ENCODE measurements around the gene ZNF839.
"Not testable (repeated sequence)": the region's sequence is repeated elsewhere in the genome, so short reads cannot be mapped to it uniquely, and the experiment has no call there.

ZNF839 gene

DNA sequence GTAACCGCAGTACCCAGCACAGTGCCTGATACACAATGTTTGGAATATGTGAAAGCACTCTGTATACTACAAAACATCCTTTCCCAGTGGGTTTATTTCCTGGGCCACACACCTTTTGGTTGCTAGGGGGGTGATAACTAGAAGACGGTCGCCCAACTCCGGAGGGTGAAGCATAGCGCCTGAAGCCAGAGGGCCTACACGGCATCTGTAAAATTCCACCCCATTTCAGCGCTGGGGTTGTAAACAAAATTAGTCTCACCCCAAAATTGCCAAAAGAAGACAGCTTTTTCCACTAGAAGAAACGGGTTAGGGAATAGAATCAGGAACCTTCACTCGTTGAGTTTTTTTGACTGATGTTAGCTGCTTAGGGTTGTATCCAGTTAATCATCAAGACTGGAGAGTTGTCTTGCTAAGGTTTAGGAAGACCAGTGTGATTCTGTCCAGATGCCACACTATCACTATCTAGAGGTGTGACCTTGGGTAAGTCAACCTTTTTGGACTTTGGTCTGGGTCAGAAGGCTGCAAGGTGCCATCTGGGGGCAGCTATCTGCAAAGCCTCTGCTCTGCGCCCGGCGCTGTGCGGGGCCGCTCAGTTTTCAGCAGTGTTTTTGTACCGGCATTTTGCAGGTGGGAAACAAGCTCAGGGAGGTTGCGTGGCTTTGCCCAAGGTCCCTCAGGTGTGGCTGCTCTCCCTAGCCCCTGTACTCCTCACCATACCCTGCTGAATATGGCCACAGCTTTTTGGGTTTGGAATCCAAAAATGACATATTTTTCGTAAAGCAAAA, 1.3 kb downstream of the ZNF839 start:
- H3K4me1 Mint-ChIP-seq (ENCODE audit: low read depth) = peaks cover 49% of the 10 kb centered on the region
- no peaks in the 10 kb centered on the region for H3K27me3 Mint-ChIP-seq
- H3K36me3 Mint-ChIP-seq = no peaks in the 10 kb centered on the region
- peak overlapping the region; percentile 92 for H3K4me3 Mint-ChIP-seq
- H3K9me3 Mint-ChIP-seq (ENCODE audit: low read depth) = no peaks in the 10 kb centered on the region
- peak overlapping the region; percentile 93 for H3K27ac Mint-ChIP-seq

DNA sequence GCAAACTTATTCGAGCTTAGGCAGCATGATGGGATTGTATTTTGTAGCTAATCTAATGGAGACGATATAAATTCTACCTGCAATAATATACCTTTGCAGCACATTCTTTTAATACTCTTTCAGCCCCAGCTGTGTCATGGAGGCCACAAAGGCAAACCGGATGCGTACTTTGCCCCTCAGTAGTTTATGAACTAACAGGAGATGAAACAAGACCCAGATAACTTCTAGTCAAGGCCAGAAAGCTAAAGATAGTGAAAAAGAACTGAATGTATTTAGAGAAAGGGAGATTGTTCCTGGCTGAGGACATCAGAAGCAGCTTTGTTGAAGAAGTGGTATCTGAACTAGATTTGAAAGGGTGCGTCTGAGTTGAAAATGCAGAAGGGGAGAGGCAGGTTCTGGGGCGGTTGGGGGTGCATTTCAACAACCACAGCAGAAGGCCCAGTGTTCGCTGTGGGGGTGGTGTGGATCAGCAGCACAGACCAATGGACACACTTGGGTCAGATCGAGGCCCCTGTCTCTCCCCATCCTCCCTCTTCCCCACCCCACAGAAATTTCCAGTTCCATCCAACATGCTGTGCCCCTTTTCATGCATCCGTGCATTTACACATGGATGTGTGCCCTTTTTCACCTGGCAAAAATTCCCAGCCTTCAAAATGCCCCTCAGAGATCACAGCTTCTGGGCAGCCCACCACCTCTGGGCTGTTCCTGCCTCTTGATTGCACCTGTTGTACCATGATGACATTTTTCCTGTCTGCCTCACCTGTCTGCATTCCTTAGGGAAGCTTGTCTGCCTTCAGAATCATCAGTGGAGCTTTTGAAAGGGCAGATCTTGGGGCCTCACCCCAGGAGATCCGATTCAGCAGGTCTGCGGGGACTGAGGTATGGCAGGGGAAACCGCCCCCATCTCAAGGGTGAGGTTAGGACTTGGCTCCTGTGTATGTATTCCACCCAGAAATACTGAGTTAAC, 2.2 kb downstream of the ZNF839 start:
- Mint-ChIP-seq H3K4me3 (peak overlapping the region; percentile 92), H3K9me3 (ENCODE audit: low read depth) (no peaks in the 10 kb centered on the region), H3K27ac (peak overlapping the region; percentile 61), H3K4me1 (ENCODE audit: low read depth) (peaks cover 41% of the 10 kb centered on the region), H3K27me3 (no peaks in the 10 kb centered on the region), H3K36me3 (peaks cover 2% of the 10 kb centered on the region)

- Mint-ChIP-seq H3K27me3 (no peaks in the 10 kb centered on the region), H3K4me3 (peak overlapping the region; percentile 41), H3K9me3 (ENCODE audit: low read depth) (no peaks in the 10 kb centered on the region), H3K27ac (peak overlapping the region; percentile 54), H3K4me1 (ENCODE audit: low read depth) (peaks cover 28% of the 10 kb centered on the region), H3K36me3 (peaks cover 2% of the 10 kb centered on the region)
Observed at GRCh38 chr14:102323102-102323501, 3.6 kb downstream of the ZNF839 start.

DNA sequence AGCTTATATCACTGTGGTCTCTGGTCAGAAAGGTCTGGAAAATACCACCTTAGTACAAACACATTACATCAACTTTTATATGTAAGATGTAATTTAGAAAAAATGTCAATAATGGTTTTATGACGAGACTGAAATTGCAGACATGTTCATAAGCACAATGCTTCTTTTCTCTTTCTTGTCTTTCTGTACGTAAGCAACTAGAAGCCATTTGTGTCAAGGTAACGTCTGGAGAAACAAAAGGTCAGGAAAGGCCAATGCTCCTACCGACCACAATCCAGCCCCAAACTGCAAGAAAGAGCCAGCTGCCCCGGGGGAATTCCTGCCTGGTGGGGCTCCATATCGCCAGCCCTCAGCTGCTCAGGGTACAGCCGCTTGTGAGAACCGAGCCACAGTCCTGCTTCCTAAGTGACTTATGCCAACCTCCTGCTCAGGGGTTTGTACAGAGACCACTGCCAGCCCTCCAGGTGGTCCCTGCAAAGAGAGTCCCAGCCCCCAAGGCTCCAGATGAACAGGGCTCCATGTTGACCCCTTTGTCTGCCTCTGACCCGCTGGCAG, 6.3 kb downstream of the ZNF839 start:
- H3K4me3 Mint-ChIP-seq = no peak overlapping the region
- no peak overlapping the region for H3K27ac Mint-ChIP-seq
- peaks cover 6% of the 10 kb centered on the region for H3K36me3 Mint-ChIP-seq
- no peaks in the 10 kb centered on the region for H3K9me3 Mint-ChIP-seq (ENCODE audit: low read depth)
- H3K27me3 Mint-ChIP-seq = no peaks in the 10 kb centered on the region
- peaks cover 16% of the 10 kb centered on the region for H3K4me1 Mint-ChIP-seq (ENCODE audit: low read depth)

- Mint-ChIP-seq H3K36me3 (peaks cover 6% of the 10 kb centered on the region), H3K9me3 (ENCODE audit: low read depth) (no peaks in the 10 kb centered on the region), H3K27ac (no peak overlapping the region), H3K4me3 (no peak overlapping the region), H3K27me3 (no peaks in the 10 kb centered on the region), H3K4me1 (ENCODE audit: low read depth) (peaks cover 13% of the 10 kb centered on the region)
Observed at GRCh38 chr14:102326583-102326982, 7.0 kb downstream of the ZNF839 start.

DNA sequence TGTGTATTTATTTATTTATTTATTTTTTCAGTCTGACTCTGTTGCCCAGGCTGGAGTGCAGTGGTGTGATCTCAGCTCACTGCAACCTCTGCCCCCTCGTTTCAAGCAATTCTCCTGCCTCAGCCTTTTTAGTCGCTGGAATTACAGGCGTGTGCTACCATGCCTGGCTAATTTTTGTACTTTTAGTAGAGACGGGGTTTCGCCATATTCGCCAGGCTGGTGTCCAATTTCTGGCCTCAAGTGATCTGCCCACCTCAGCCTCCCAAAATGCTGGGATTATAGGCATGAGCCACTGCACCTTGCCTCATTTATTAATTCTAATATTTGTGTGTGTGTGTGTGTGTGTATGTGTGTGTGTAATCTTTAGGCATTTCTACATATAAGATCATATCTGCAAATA, 9.8 kb downstream of the ZNF839 start:
- H3K4me1 Mint-ChIP-seq (ENCODE audit: low read depth); H3K27me3 Mint-ChIP-seq; H3K4me3 Mint-ChIP-seq; H3K9me3 Mint-ChIP-seq (ENCODE audit: low read depth); H3K27ac Mint-ChIP-seq; H3K36me3 Mint-ChIP-seq: not testable (repeated sequence)

DNA sequence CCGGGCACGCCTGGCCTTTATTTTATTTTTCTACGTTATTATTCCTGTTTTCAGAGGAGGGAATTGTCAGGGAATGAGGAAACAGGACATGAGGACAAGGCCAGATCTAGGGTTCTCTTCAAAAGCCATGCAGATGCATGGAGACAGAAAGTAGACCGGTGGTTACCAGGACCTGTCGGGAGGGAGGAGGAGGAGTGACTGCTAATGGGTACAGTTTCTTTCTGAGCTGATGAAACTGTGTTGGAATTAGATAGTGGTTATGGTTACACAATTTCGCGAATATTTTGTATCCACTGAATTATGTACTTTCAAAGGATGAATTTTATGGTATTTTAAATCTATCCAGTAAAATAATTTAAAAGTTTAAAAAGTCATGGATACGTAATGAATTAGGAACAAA, 11.3 kb downstream of the ZNF839 start:
- no peaks in the 10 kb centered on the region for H3K27me3 Mint-ChIP-seq
- H3K27ac Mint-ChIP-seq = no peak overlapping the region

DNA sequence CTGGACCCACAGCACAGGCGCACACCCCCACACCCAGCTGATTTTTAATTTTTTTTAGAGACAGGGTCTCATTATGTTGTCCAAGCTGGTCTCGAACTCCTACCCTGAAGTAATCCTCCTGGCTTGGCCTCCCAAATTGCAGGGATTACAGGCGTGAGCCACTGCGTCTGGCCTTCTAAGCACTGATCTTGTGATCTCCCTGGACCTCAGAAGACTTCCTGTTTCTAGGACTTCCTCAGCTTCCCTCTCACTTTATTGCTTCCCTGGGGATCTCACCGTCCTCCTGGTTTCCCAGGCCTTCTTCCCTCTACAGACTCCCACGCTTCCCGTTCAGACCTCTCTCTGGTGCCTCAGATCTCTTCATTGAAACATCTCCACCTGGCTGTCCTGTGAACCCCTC, 13.8 kb downstream of the ZNF839 start:
- Mint-ChIP-seq H3K9me3 (ENCODE audit: low read depth) (no peaks in the 10 kb centered on the region), H3K27me3 (no peaks in the 10 kb centered on the region), H3K36me3 (peaks cover 9% of the 10 kb centered on the region), H3K27ac (no peak overlapping the region), H3K4me1 (ENCODE audit: low read depth) (peaks cover 3% of the 10 kb centered on the region), H3K4me3 (no peak overlapping the region)

More for the DNA sequence above, 11.3 kb downstream of the ZNF839 start:
- Mint-ChIP-seq H3K9me3 (ENCODE audit: low read depth) (no peaks in the 10 kb centered on the region), H3K4me3 (no peak overlapping the region), H3K4me1 (ENCODE audit: low read depth) (peaks cover 4% of the 10 kb centered on the region), H3K36me3 (peaks cover 8% of the 10 kb centered on the region)

- peaks cover 6% of the 10 kb centered on the region for H3K36me3 Mint-ChIP-seq
- no peaks in the 10 kb centered on the region for H3K27me3 Mint-ChIP-seq
- H3K27ac Mint-ChIP-seq = no peak overlapping the region
Observed at GRCh38 chr14:102333795-102334705, 14.5 kb downstream of the ZNF839 start.

DNA sequence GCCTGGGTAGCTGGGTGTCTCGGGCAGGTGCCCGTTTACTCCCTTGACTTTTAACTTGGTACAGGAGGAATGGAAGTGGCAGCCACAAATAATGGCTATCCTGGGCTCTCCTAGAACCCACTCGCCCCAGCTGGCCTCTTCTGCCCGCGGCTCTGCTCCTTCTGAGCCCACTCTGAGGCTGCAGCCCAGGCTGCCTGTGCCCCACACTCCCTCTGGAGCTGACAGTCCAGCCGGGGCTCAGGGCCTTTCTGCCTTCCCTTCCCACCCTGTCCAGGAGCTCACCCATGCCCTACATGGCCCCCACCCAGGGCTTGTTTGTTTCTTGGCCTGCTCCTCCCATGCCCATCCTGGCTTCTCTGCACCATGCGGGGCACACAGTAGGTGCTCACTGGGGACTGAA, 15.6 kb downstream of the ZNF839 start:
- Mint-ChIP-seq H3K4me3 (no peak overlapping the region), H3K9me3 (ENCODE audit: low read depth) (no peaks in the 10 kb centered on the region), H3K27ac (no peak overlapping the region), H3K4me1 (ENCODE audit: low read depth) (no peaks in the 10 kb centered on the region), H3K27me3 (no peaks in the 10 kb centered on the region), H3K36me3 (peaks cover 6% of the 10 kb centered on the region)

More at GRCh38 chr14:102333795-102334705, 14.5 kb downstream of the ZNF839 start:
- H3K9me3 Mint-ChIP-seq (ENCODE audit: low read depth) = no peaks in the 10 kb centered on the region
- H3K4me1 Mint-ChIP-seq (ENCODE audit: low read depth) = no peaks in the 10 kb centered on the region
- no peak overlapping the region for H3K4me3 Mint-ChIP-seq

DNA sequence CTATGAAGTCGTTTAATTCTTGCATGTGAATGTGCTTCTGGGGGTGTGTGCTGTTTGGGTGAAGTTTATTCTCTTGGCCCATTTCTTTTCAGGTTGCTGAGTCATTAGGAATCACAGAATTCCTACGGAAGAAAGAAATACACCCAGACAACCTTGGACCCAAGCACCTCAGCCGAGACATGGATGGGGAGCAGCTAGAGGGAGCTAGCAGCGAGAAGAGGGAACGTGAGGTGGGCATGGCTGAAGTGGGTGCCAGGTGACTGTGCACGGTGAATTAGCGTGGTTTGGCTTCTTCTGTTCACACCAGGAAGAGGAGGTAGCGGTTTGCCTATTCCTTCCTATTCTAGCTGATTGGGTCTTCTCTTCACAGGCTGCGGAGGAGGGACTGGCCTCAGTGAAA, 19.2 kb downstream of the ZNF839 start:
- Mint-ChIP-seq H3K9me3 (ENCODE audit: low read depth) (no peaks in the 10 kb centered on the region), H3K4me1 (ENCODE audit: low read depth) (no peaks in the 10 kb centered on the region), H3K4me3 (no peak overlapping the region), H3K27me3 (no peaks in the 10 kb centered on the region), H3K27ac (no peak overlapping the region), H3K36me3 (peaks cover 6% of the 10 kb centered on the region)

- Mint-ChIP-seq H3K36me3 (peaks cover 4% of the 10 kb centered on the region), H3K4me3 (no peak overlapping the region), H3K4me1 (ENCODE audit: low read depth) (no peaks in the 10 kb centered on the region), H3K27ac (no peak overlapping the region), H3K9me3 (ENCODE audit: low read depth) (no peaks in the 10 kb centered on the region), H3K27me3 (no peaks in the 10 kb centered on the region)
Observed at GRCh38 chr14:102341566-102341965, 22.0 kb downstream of the ZNF839 start.

GRCh38 chr14:102342238-102342637, 22.7 kb downstream of the ZNF839 start:
- Mint-ChIP-seq H3K36me3 (peaks cover 4% of the 10 kb centered on the region), H3K27ac (no peak overlapping the region), H3K9me3 (ENCODE audit: low read depth) (no peaks in the 10 kb centered on the region), H3K4me1 (ENCODE audit: low read depth) (no peaks in the 10 kb centered on the region), H3K27me3 (no peaks in the 10 kb centered on the region), H3K4me3 (no peak overlapping the region)

GRCh38 chr14:102344084-102344483, 24.5 kb downstream of the ZNF839 start:
- Mint-ChIP-seq H3K27ac (no peak overlapping the region), H3K27me3 (no peaks in the 10 kb centered on the region), H3K4me3 (no peak overlapping the region), H3K36me3 (peaks cover 3% of the 10 kb centered on the region), H3K4me1 (ENCODE audit: low read depth) (no peaks in the 10 kb centered on the region), H3K9me3 (ENCODE audit: low read depth) (no peaks in the 10 kb centered on the region)

All from activated naive CD8-positive, alpha-beta T cell (primary cell).